GM12872 (cell line): ENCODE data around the gene HTT-AS.

Experiments used
- CTCF ChIP-seq: IDR thresholded peaks from 3 replicates; pipeline ENCODE4 v1.5.1; 2011; ENCODE audit warnings: low read depth, mild to moderate bottlenecking, low read length, moderate library complexity; ENCODE audit not compliant: insufficient read depth

Gene HTT-AS

GRCh38 chr4:3107691-3108121 is 33.4 kb upstream of the HTT-AS start:
- TF ChIP-seq CTCF = no peak

GRCh38 chr4:3107271-3107670 is 32.9 kb upstream of the HTT-AS start:
- TF ChIP-seq CTCF = no peak

- peak; percentile 99 for TF ChIP-seq CTCF
Observed at GRCh38 chr4:3106339-3107186, 32.2 kb upstream of the HTT-AS start.

GRCh38 chr4:3098346-3098745 is 24.0 kb upstream of the HTT-AS start:
- TF ChIP-seq CTCF = no peak

GRCh38 chr4:3096202-3096601 is 21.9 kb upstream of the HTT-AS start:
- no peak for TF ChIP-seq CTCF

- no peak for TF ChIP-seq CTCF
Observed at GRCh38 chr4:3091464-3091863, 17.1 kb upstream of the HTT-AS start.

- TF ChIP-seq CTCF = no peak
Observed at GRCh38 chr4:3087115-3087797, 12.9 kb upstream of the HTT-AS start.
